Mammary epithelial cell (primary cell): ENCODE data around the gene FBXO36.

Source experiments
- EZH2 ChIP-seq: IDR thresholded peaks from 2 replicates; pipeline ENCODE4 v1.6.1; 2012; ENCODE audit warnings: low read length, inconsistent platforms, borderline replicate concordance
- TF ChIP-seq, protein P1 (sequence below), 2 donors: IDR thresholded peaks in 1 of 2; conservative IDR thresholded peaks in 1 of 2; 2 replicates each; pipeline ENCODE4 v1.5.1; 2011 to 2012; ENCODE audit warnings: inconsistent platforms in 2 of 2, low read length in 2 of 2, mild to moderate bottlenecking in 2 of 2, control low read depth in 1 of 2, low read depth in 1 of 2; ENCODE audit not compliant: insufficient read depth in 1 of 2; ENCODE audit errors: extremely low read depth in 1 of 2

DNA sequence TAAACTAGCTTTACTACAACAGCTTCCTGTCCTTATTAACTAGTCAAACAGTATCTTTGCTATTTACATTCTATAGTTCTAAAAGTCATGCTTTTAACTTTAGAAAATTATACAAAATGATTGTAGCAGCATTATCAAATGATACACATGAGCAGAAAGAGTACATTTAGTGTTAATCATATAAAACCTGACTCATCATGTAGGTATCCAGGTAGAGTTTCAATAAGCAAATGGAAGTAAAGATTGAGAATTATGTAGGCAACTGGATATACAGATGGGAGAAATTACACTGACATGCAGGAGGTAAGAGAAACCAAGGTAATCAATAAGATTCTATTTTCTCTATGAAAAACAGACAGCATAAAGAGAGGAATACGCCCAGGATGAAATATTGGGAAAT, 34.3 kb upstream of the FBXO36 start:
- TF ChIP-seq EZH2, result no peak
- TF ChIP-seq, protein P1, sequence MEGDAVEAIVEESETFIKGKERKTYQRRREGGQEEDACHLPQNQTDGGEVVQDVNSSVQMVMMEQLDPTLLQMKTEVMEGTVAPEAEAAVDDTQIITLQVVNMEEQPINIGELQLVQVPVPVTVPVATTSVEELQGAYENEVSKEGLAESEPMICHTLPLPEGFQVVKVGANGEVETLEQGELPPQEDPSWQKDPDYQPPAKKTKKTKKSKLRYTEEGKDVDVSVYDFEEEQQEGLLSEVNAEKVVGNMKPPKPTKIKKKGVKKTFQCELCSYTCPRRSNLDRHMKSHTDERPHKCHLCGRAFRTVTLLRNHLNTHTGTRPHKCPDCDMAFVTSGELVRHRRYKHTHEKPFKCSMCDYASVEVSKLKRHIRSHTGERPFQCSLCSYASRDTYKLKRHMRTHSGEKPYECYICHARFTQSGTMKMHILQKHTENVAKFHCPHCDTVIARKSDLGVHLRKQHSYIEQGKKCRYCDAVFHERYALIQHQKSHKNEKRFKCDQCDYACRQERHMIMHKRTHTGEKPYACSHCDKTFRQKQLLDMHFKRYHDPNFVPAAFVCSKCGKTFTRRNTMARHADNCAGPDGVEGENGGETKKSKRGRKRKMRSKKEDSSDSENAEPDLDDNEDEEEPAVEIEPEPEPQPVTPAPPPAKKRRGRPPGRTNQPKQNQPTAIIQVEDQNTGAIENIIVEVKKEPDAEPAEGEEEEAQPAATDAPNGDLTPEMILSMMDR (conservative IDR thresholded peaks at IDR 0.05 in 1 of 2, IDR thresholded peaks at IDR 0.05 in 1 of 2; ENCODE audit: extremely low read depth in 1 of 2, insufficient read depth in 1 of 2, low read depth in 1 of 2, low read length in 2 of 2), result no peak
